ENCODE measurements around the gene DMD. TPM values are rescaled to one million over a fixed set of nuclear protein-coding genes. Genes with fewer than 3 reads are reported as not detected.
A peak's percentile ranks its signal among the peaks of the same experiment; 100 is the strongest.
"Not testable (repeated sequence)": the region's sequence is repeated elsewhere in the genome, so short reads cannot be mapped to it uniquely, and the experiment has no call there.

DMD gene
- total RNA-seq, 1 donor from 2014 or later = 1.7 TPM

DNA sequence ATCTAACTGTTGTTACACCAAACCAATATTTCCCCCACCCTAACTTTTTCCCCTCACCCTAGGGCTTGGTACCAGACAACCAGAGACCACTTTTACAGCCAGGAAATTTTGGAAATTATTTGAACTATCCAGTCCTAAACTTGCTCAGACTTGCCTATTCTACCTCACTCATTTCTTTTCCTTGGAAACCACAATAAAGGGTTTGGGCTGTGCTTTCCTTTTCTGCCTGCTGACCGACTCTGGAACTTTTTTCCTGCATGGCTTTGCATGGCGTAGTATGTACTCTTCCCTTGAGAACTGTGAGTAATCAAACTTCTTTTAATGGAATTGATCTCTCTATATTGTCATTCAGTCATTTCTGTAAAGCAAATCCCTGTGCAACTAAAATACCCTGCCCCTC lies 1623.0 kb downstream of the DMD start:
- TF ChIP-seq, protein P1, sequence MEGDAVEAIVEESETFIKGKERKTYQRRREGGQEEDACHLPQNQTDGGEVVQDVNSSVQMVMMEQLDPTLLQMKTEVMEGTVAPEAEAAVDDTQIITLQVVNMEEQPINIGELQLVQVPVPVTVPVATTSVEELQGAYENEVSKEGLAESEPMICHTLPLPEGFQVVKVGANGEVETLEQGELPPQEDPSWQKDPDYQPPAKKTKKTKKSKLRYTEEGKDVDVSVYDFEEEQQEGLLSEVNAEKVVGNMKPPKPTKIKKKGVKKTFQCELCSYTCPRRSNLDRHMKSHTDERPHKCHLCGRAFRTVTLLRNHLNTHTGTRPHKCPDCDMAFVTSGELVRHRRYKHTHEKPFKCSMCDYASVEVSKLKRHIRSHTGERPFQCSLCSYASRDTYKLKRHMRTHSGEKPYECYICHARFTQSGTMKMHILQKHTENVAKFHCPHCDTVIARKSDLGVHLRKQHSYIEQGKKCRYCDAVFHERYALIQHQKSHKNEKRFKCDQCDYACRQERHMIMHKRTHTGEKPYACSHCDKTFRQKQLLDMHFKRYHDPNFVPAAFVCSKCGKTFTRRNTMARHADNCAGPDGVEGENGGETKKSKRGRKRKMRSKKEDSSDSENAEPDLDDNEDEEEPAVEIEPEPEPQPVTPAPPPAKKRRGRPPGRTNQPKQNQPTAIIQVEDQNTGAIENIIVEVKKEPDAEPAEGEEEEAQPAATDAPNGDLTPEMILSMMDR (IDR thresholded peaks at IDR 0.05; ENCODE audit: partially characterized antibody, unreplicated experiment) = no peak
- H3K27ac Mint-ChIP-seq (ENCODE audit: unreplicated experiment) = no peak overlapping the region

DNA sequence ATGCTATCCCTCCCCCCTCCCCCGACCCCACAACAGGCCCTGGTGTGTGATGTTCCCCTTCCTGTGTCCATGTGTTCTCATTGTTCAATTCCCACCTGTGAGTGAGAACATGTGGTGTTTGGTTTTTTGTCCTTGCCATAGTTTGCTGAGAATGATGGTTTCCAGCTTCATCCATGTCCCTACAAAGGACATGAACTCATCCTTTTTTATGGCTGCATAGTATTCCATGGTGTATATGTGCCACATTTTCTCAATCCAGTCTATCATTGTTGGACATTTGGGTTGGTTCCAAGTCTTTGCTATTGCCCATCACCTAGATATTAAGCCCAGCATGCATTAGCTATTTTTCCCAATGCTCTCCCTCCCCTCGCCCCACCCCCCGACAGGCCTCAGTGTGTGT lies 1627.5 kb downstream of the DMD start:
- H3K9me3 Mint-ChIP-seq (ENCODE audit: unreplicated experiment); H3K4me3 Mint-ChIP-seq (ENCODE audit: unreplicated experiment); H3K27ac Mint-ChIP-seq (ENCODE audit: unreplicated experiment); H3K36me3 Mint-ChIP-seq (ENCODE audit: unreplicated experiment); H3K4me1 Mint-ChIP-seq (ENCODE audit: low read depth, unreplicated experiment); DNase-seq; H3K27me3 Mint-ChIP-seq (ENCODE audit: unreplicated experiment): not testable (repeated sequence)

More for the DNA sequence above, 1623.0 kb downstream of the DMD start:
- Mint-ChIP-seq H3K4me1 (ENCODE audit: low read depth, unreplicated experiment) (peaks cover 3% of the 10 kb centered on the region), H3K27me3 (ENCODE audit: unreplicated experiment) (no peaks in the 10 kb centered on the region), H3K9me3 (ENCODE audit: unreplicated experiment) (no peaks in the 10 kb centered on the region), H3K4me3 (ENCODE audit: unreplicated experiment) (no peak overlapping the region), H3K36me3 (ENCODE audit: unreplicated experiment) (no peaks in the 10 kb centered on the region)
- no peak for DNase-seq

DNA sequence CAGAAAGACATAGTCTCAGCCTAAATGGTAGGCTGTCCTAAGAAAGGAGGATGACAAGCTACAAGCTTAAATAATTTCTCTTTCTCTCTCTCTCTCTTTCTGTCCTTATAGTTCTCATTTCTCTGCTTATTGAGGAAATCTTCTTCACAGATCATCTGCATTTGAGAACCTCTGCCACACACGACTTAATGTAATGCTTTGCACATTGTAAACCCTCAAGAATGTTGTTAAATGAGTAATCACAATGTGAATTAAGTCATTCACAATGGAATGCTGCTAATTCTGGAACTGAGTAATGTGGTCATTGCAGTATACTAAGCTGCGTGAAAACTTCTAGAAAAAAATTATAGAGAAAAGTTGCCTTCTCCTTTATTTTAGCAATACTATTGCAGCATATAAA lies 1630.6 kb downstream of the DMD start:
- Mint-ChIP-seq H3K27me3 (ENCODE audit: unreplicated experiment) (no peaks in the 10 kb centered on the region), H3K4me1 (ENCODE audit: low read depth, unreplicated experiment) (peaks cover 4% of the 10 kb centered on the region), H3K36me3 (ENCODE audit: unreplicated experiment) (no peaks in the 10 kb centered on the region), H3K9me3 (ENCODE audit: unreplicated experiment) (no peaks in the 10 kb centered on the region), H3K27ac (ENCODE audit: unreplicated experiment) (no peak overlapping the region), H3K4me3 (ENCODE audit: unreplicated experiment) (no peak overlapping the region)
- TF ChIP-seq, protein P1 (IDR thresholded peaks at IDR 0.05; ENCODE audit: partially characterized antibody, unreplicated experiment) = no peak
- DNase-seq = no peak

DNA sequence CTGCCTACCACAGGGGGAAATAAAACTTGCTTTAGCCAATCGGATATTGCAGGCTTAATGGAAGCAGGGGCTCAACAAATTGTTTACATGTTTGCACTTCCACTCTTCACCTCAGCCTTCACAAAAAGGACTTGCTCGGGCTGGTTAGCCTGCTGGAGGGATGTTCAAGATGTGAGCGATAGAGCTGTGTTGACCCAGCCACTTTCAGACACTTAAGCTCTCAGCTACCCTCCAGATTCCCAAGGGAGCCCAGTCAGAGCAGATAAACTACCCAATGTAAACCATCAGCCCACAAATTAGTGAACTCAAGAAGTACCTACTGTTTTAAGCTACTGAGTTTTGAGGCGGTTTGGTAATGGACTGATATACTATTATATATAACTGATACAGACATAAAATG lies 1631.1 kb downstream of the DMD start:
- no peaks in the 10 kb centered on the region for H3K9me3 Mint-ChIP-seq (ENCODE audit: unreplicated experiment)
- H3K27ac Mint-ChIP-seq (ENCODE audit: unreplicated experiment) = no peak overlapping the region
- TF ChIP-seq, protein P1 (IDR thresholded peaks at IDR 0.05; ENCODE audit: partially characterized antibody, unreplicated experiment) = no peak
- no peak overlapping the region for H3K4me3 Mint-ChIP-seq (ENCODE audit: unreplicated experiment)
- peak; percentile 14 for DNase-seq
- H3K4me1 Mint-ChIP-seq (ENCODE audit: low read depth, unreplicated experiment) = peaks cover 3% of the 10 kb centered on the region
- H3K27me3 Mint-ChIP-seq (ENCODE audit: unreplicated experiment) = no peaks in the 10 kb centered on the region
- H3K36me3 Mint-ChIP-seq (ENCODE audit: unreplicated experiment) = no peaks in the 10 kb centered on the region

DNA sequence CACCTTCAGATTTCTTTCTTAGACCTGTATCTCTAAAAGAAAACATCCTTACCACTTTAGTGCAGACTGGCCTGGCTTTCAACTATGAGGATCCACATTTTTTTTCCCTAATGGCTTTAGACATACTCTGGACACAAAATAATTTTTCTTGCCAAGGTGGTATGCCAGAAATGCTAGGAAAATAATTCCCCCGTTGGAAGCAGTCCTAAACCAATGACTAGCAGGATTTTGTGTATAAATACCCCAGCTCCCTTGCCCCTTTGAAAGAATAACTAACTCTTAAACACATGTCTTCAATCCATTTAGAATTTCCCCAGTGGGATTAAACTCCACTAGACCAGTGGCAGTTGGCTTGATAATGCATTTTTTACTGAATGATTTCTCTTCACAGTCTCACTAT lies 1639.0 kb downstream of the DMD start:
- Mint-ChIP-seq H3K9me3 (ENCODE audit: unreplicated experiment) (no peaks in the 10 kb centered on the region), H3K36me3 (ENCODE audit: unreplicated experiment) (no peaks in the 10 kb centered on the region), H3K27ac (ENCODE audit: unreplicated experiment) (no peak overlapping the region), H3K4me3 (ENCODE audit: unreplicated experiment) (no peak overlapping the region), H3K4me1 (ENCODE audit: low read depth, unreplicated experiment) (peaks cover 6% of the 10 kb centered on the region), H3K27me3 (ENCODE audit: unreplicated experiment) (peaks cover 2% of the 10 kb centered on the region)
- TF ChIP-seq, protein P1 (IDR thresholded peaks at IDR 0.05; ENCODE audit: partially characterized antibody, unreplicated experiment) = no peak
- no peak for DNase-seq

DNA sequence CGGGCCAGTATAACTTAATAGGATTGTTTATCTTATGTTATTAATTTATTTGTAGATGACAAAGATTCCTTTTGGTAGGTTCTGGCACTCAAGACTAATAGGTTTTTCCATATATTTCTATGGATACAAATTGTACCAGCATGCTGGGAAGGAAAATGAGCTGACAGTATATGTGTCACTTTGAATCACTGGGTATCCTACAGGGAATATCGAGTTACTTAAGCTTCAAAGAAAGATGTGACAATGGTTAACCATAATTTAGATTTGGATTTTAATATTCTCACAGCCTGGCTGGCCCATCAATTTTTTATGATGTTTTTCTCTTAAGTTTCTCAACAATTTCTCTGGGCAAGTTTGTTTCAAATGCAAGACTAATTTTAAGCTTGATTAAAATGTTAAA lies 1640.7 kb downstream of the DMD start:
- no peaks in the 10 kb centered on the region for H3K9me3 Mint-ChIP-seq (ENCODE audit: unreplicated experiment)
- no peak for DNase-seq
- TF ChIP-seq, protein P1 (IDR thresholded peaks at IDR 0.05; ENCODE audit: partially characterized antibody, unreplicated experiment) = no peak
- H3K36me3 Mint-ChIP-seq (ENCODE audit: unreplicated experiment) = no peaks in the 10 kb centered on the region
- H3K27ac Mint-ChIP-seq (ENCODE audit: unreplicated experiment) = no peak overlapping the region
- peaks cover 2% of the 10 kb centered on the region for H3K27me3 Mint-ChIP-seq (ENCODE audit: unreplicated experiment)
- peaks cover 6% of the 10 kb centered on the region for H3K4me1 Mint-ChIP-seq (ENCODE audit: low read depth, unreplicated experiment)
- H3K4me3 Mint-ChIP-seq (ENCODE audit: unreplicated experiment) = no peak overlapping the region
